Glomerular visceral epithelial cell (primary cell): ENCODE data around the gene SARS1.

Experiments
- DNase-seq: peaks from one replicate; pipeline ENCODE4 v3.0.0-alpha.2; 2016; ENCODE audit errors: extremely low spot score

Gene SARS1

GRCh38 chr1:109261578-109261977, 47.9 kb downstream of the SARS1 start:
- DNase-seq = no peak

DNA sequence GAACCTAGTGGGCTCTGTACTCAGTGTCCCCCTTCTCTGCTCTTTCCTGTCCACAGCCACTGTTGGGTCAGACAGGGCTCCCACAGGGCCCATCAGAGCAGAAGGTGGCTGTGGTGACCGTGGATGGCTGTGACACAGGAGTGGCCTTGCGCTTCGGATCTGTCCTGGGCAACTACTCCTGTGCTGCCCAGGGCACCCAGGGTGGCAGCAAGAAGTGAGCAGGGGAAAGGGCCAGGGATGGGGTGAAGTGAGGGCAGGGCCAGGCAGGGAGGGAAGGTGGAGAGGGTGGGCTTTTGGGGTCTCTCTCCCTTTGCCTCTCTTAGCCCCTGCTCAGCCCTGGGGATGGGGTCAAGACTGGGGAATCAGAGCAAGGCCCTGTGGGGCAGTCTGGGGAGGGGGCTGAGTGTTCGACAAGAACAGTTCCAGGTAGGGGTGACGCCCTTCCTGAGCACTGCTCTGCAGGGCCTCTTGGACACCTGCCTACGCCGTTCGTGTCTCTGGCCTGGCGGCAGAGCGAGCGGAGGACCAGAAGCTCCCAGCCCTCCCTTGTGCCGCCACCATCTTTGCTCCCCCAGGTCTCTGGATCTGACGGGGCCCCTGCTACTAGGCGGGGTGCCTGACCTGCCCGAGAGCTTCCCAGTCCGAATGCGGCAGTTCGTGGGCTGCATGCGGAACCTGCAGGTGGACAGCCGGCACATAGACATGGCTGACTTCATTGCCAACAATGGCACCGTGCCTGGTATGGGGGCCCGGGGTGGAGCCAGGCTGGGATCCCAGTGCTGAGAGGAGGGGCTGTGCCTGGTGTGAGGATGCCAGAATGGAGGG, 48.7 kb downstream of the SARS1 start:
- DNase-seq = no peak

- no peak for DNase-seq
These were observed 49.5 kb downstream of the SARS1 start for GRCh38 chr1:109263234-109263596.

- DNase-seq = peak; percentile 92
These were observed 50.1 kb downstream of the SARS1 start for GRCh38 chr1:109263597-109264378.

GRCh38 chr1:109264379-109264755, 50.6 kb downstream of the SARS1 start:
- no peak for DNase-seq

- no peak for DNase-seq
These were observed 51.3 kb downstream of the SARS1 start for GRCh38 chr1:109265016-109265415.

DNA sequence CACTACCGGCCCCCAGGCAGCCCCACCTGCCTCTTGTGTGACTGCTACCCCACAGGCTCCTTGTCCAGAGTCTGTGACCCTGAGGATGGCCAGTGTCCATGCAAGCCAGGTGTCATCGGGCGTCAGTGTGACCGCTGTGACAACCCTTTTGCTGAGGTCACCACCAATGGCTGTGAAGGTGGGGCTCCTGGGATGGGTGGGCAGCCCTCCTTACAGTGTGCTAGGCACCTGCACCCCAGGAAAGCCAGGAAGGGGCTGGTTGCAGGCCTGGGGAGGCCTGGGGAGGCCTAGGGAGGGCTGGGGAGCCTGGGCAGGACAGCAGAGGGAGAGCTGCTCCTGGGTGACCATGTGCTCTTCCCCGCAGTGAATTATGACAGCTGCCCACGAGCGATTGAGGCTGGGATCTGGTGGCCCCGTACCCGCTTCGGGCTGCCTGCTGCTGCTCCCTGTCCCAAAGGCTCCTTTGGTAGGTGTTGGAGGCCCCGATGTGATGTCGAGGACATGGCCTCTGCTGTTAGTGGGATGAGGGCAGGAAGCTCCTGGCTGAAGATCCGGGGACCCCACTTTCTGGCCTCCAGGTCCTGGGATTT, 52.1 kb downstream of the SARS1 start:
- DNase-seq = no peak

DNA sequence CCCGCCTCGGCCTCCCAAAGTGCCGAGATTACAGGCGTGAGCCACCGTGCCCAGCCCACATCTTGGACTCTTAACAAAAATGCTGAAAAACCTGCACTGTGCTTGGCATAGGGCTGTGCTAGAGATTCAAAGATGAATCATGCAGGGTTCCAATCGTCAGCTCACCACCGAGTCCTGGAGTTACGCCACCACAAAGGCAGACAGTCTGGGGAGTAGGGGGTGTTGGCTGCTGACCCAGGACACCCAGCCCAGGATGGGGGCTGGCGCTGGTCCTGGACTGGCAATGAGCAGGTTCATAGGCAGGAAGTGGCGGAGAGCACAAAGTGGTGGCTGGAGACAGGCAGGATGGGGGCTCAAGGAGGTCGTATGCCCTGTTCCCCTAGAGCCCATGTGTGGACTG, 53.2 kb downstream of the SARS1 start:
- DNase-seq = no peak

- DNase-seq = no peak
These were observed 54.1 kb downstream of the SARS1 start for GRCh38 chr1:109267743-109268300.

DNA sequence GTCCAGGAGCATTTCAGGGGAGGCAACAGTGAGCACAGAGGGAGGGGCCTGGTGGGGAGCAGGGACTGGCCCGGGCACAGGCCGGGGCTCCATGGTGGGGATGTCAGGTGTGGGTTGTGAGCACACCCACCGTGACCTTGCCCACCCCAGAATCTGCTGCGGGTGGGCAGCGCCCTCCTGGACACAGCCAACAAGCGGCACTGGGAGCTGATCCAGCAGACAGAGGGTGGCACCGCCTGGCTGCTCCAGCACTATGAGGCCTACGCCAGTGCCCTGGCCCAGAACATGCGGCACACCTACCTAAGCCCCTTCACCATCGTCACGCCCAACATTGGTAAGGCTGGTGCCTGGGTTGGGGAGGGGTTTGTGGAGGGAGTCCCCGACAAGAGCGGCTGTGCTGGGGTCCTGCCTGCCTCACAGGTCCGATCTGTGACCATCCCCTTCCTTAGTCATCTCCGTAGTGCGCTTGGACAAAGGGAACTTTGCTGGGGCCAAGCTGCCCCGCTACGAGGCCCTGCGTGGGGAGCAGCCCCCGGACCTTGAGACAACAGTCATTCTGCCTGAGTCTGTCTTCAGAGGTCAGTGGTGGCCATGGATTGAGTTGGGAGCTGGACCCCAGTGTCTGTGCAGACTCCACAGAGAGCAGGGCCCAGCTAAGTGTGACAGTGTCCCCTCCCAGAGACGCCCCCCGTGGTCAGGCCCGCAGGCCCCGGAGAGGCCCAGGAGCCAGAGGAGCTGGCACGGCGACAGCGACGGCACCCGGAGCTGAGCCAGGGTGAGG, 54.9 kb downstream of the SARS1 start:
- no peak for DNase-seq

- DNase-seq = no peak
These were observed 55.7 kb downstream of the SARS1 start for GRCh38 chr1:109269212-109269980.

- DNase-seq = no peak
These were observed 56.4 kb downstream of the SARS1 start for GRCh38 chr1:109269981-109270622.

GRCh38 chr1:109270623-109271317, 57.1 kb downstream of the SARS1 start:
- DNase-seq = no peak

DNA sequence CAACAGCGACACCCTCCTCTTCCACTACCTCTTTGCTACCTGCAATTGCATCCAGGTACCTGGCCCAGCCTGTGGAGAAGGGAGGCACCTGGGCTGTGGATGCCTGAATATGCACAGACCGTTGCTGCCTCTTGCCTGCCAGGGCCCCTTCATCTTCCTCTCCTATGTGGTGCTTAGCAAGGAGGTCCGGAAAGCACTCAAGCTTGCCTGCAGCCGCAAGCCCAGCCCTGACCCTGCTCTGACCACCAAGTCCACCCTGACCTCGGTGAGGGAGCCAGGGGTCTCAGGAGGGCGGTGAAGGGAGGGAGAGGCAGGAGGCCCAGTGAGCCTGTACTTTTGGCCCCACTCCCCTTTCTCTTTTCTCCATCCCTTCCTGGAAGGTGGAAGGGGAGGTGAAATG, 57.7 kb downstream of the SARS1 start:
- no peak for DNase-seq

DNA sequence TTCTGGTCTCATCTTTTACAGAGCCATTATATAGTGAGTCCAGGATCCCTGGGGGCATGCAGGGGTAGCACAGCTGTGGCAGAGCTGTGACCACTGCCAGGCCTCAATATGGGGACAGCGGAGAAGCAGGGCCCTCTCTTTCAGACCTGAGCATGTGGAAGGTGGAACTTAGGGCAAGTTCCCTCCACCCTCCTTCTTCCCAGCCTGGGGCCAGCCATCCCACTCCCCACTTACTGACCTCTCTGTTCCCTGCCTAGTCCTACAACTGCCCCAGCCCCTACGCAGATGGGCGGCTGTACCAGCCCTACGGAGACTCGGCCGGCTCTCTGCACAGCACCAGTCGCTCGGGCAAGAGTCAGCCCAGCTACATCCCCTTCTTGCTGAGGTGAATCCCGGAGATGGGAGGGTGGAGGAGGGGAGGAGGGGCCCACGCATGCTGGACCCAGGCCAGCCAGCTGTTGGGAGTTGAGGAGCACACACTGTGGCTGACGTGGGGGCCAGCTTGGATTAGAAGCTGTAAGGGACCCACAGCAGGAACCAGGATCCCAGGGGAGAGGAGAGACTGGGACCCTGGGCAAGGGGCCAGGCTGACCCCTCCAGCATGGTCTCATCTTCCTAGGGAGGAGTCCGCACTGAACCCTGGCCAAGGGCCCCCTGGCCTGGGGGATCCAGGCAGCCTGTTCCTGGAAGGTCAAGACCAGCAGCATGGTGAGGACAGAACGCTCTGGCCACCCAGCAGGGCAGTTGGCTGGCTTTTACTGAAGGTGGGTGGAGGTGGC, 58.5 kb downstream of the SARS1 start:
- DNase-seq = no peak

DNA sequence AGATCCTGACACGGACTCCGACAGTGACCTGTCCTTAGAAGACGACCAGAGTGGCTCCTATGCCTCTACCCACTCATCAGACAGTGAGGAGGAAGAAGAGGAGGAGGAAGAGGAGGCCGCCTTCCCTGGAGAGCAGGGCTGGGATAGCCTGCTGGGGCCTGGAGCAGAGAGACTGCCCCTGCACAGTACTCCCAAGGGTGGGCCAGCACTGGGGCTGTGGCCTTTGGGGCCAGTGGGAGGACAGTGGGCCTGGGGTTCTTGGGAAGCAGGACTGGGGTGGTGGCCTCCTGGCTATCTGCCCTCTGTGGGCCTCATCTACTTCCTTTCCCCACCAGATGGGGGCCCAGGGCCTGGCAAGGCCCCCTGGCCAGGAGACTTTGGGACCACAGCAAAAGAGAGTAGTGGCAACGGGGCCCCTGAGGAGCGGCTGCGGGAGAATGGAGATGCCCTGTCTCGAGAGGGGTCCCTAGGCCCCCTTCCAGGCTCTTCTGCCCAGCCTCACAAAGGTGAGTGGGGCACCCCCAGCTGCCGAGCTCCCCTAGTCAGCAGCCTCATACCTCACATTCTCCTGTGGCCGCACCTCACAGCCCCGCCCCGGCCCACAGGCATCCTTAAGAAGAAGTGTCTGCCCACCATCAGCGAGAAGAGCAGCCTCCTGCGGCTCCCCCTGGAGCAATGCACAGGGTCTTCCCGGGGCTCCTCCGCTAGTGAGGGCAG, 59.3 kb downstream of the SARS1 start:
- no peak for DNase-seq

GRCh38 chr1:109273570-109274288, 60.0 kb downstream of the SARS1 start:
- DNase-seq = no peak
